ENCODE results near the gene KRT8.

Gene KRT8

DNA sequence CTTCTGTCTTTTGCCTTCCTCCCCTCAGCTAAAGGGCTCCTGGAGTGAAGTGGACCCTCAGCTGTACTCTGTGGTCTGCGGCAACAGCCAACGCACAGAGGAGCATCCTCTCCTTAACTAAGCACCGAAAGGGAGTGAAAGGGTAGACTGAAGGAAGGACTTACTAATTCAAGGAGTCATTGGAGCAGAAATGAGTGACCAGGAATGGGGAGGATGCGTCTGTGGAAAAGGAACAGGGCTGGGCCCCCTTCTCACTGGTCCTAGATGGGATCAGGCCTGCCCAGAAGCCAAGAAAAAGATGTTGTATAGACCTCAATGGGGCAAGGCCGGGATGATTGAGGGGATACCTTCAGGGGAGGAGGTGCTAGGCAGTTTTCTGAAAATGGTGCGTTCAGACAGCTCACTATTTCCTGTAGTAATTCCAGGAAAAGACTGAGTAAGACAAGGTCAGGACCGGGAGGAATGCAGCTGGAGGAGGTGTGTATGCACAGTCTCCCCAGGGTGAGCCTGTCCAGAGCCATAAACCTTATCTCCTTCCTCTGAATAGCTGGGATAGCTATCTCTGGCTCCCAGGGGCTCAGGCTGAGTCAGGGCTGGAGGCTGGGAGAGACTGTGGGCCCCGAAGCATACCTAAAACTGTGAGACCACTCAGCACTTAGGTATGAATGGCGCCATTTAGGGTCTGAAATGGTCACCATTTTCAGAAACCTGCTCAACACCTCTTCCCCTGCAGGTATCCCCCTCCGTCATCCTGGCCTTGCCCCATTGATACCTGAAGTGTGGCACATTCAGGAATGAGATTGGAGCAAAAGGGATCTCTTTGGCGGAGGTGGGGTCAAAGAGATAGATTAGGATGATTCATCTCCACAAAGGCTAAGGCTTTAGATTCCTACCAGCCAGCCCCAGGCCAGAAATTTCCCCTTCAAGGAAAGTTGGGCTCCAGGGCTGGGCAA, 20.2 kb upstream of the KRT8 start:
- H2AFZ ChIP-seq (ENCODE audit: low read length, unreplicated experiment), result peak overlapping the region; percentile 92
- H3K4me3 ChIP-seq (ENCODE audit: low read depth, low read length), result no peak overlapping the region
- H3K27ac ChIP-seq (ENCODE audit: low read depth, low read length), result peak overlapping the region; percentile 97
- H3K27me3 ChIP-seq (ENCODE audit: insufficient read depth, low read length), result no peaks in the 10 kb centered on the region
- no peaks in the 10 kb centered on the region for H3K79me2 ChIP-seq (ENCODE audit: control insufficient read depth, insufficient read depth, low read length, unreplicated experiment)
- H3K4me1 ChIP-seq (ENCODE audit: control insufficient read depth, insufficient read depth, low read length, unreplicated experiment), result peaks cover 48% of the 10 kb centered on the region
- no peaks in the 10 kb centered on the region for H3K36me3 ChIP-seq (ENCODE audit: insufficient read depth, low read length)

GRCh38 chr12:52921488-52922165, 16.8 kb upstream of the KRT8 start:
- Histone ChIP-seq H3K79me2 (ENCODE audit: control insufficient read depth, insufficient read depth, low read length, unreplicated experiment) (no peaks in the 10 kb centered on the region), H3K4me1 (ENCODE audit: control insufficient read depth, insufficient read depth, low read length, unreplicated experiment) (peaks cover 32% of the 10 kb centered on the region), H3K27ac (ENCODE audit: low read depth, low read length) (no peak overlapping the region), H3K36me3 (ENCODE audit: insufficient read depth, low read length) (no peaks in the 10 kb centered on the region), H3K27me3 (ENCODE audit: insufficient read depth, low read length) (no peaks in the 10 kb centered on the region), H3K4me3 (ENCODE audit: low read depth, low read length) (no peak overlapping the region), H2AFZ (ENCODE audit: low read length, unreplicated experiment) (no peak overlapping the region)

GRCh38 chr12:52920937-52921336, 16.1 kb upstream of the KRT8 start:
- no peaks in the 10 kb centered on the region for H3K27me3 ChIP-seq (ENCODE audit: insufficient read depth, low read length)
- no peaks in the 10 kb centered on the region for H3K79me2 ChIP-seq (ENCODE audit: control insufficient read depth, insufficient read depth, low read length, unreplicated experiment)
- no peaks in the 10 kb centered on the region for H3K36me3 ChIP-seq (ENCODE audit: insufficient read depth, low read length)
- H3K4me3 ChIP-seq (ENCODE audit: low read depth, low read length), result no peak overlapping the region
- no peak overlapping the region for H2AFZ ChIP-seq (ENCODE audit: low read length, unreplicated experiment)
- no peak overlapping the region for H3K27ac ChIP-seq (ENCODE audit: low read depth, low read length)
- H3K4me1 ChIP-seq (ENCODE audit: control insufficient read depth, insufficient read depth, low read length, unreplicated experiment), result peaks cover 25% of the 10 kb centered on the region

DNA sequence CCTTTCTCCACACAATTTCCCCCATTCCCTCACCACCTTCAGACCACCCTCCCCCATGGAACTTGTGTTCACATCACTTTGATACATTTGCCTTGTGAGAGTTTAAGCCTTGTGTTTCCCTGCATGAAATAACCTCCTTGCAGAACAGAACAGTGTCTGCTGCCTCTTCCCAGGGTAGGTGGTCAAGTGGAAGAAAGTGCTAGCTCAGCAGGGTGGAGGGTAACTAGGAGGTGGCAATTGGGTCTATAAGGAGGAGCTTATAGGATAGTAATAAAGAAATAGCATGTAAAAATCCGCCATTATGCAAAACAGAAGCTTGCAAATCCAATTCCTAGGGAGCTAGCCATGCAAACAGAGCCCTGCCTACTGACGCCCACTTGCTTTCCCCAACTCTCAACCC, 13.9 kb upstream of the KRT8 start:
- H3K79me2 ChIP-seq (ENCODE audit: control insufficient read depth, insufficient read depth, low read length, unreplicated experiment), result no peaks in the 10 kb centered on the region
- no peaks in the 10 kb centered on the region for H3K36me3 ChIP-seq (ENCODE audit: insufficient read depth, low read length)
- H3K27me3 ChIP-seq (ENCODE audit: insufficient read depth, low read length), result no peaks in the 10 kb centered on the region
- no peak overlapping the region for H2AFZ ChIP-seq (ENCODE audit: low read length, unreplicated experiment)
- no peak overlapping the region for H3K4me3 ChIP-seq (ENCODE audit: low read depth, low read length)
- no peak overlapping the region for H3K27ac ChIP-seq (ENCODE audit: low read depth, low read length)
- H3K4me1 ChIP-seq (ENCODE audit: control insufficient read depth, insufficient read depth, low read length, unreplicated experiment), result peaks cover 9% of the 10 kb centered on the region

DNA sequence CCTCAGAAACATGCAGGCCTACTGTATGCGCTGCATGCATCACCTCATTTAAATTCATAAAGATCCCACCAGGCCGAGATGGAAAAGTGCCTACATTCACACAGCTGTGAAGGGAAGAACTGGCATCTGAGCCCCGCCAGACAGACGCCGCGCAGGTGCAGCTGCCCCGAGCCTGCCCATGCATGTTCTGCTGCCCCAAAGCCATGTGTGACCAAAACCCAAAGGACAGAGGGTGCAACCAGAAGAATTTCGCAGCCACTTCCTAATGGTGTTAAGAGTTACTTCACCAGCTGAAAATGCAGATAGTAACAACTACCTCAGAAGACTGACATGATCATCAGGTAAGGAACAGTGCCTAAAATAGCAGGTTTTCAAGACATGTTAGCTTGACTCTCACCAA, 13.5 kb upstream of the KRT8 start:
- H2AFZ ChIP-seq (ENCODE audit: low read length, unreplicated experiment), result no peak overlapping the region
- H3K4me1 ChIP-seq (ENCODE audit: control insufficient read depth, insufficient read depth, low read length, unreplicated experiment), result peaks cover 9% of the 10 kb centered on the region
- no peaks in the 10 kb centered on the region for H3K79me2 ChIP-seq (ENCODE audit: control insufficient read depth, insufficient read depth, low read length, unreplicated experiment)
- no peak overlapping the region for H3K4me3 ChIP-seq (ENCODE audit: low read depth, low read length)
- H3K27me3 ChIP-seq (ENCODE audit: insufficient read depth, low read length), result no peaks in the 10 kb centered on the region
- H3K36me3 ChIP-seq (ENCODE audit: insufficient read depth, low read length), result no peaks in the 10 kb centered on the region
- H3K27ac ChIP-seq (ENCODE audit: low read depth, low read length), result no peak overlapping the region

DNA sequence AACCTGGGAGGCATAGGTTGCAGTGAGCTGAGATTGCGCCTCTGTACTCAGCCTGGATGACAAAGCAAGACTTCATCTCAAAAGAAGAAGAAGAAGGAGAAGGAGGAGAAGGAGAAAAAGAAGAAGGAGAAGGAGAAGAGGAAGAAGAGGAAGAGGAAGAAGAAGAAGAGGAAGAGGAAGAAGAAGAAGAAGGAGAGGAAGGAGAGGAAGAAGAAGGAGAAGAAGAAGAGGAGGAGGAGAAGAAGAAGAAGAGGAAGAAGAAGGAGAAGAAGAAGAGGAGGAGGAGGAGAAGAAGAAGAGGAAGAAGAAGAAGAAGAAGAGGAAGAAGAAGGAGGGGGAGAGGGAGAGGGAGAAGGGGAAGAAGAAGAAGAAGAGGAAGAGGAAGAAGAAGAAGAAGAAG, 12.9 kb upstream of the KRT8 start:
- H3K79me2 ChIP-seq (ENCODE audit: control insufficient read depth, insufficient read depth, low read length, unreplicated experiment), result no peaks in the 10 kb centered on the region
- H3K4me1 ChIP-seq (ENCODE audit: control insufficient read depth, insufficient read depth, low read length, unreplicated experiment), result peaks cover 7% of the 10 kb centered on the region
- H3K27me3 ChIP-seq (ENCODE audit: insufficient read depth, low read length), result no peaks in the 10 kb centered on the region
- no peaks in the 10 kb centered on the region for H3K36me3 ChIP-seq (ENCODE audit: insufficient read depth, low read length)
- H3K4me3 ChIP-seq (ENCODE audit: low read depth, low read length), result no peak overlapping the region
- no peak overlapping the region for H3K27ac ChIP-seq (ENCODE audit: low read depth, low read length)
- no peak overlapping the region for H2AFZ ChIP-seq (ENCODE audit: low read length, unreplicated experiment)

GRCh38 chr12:52916216-52916615, 11.3 kb upstream of the KRT8 start:
- H3K27me3 ChIP-seq (ENCODE audit: insufficient read depth, low read length), result no peaks in the 10 kb centered on the region
- no peak overlapping the region for H3K4me3 ChIP-seq (ENCODE audit: low read depth, low read length)
- H3K79me2 ChIP-seq (ENCODE audit: control insufficient read depth, insufficient read depth, low read length, unreplicated experiment), result no peaks in the 10 kb centered on the region
- no peaks in the 10 kb centered on the region for H3K36me3 ChIP-seq (ENCODE audit: insufficient read depth, low read length)
- H3K27ac ChIP-seq (ENCODE audit: low read depth, low read length), result no peak overlapping the region
- peaks cover 1% of the 10 kb centered on the region for H3K4me1 ChIP-seq (ENCODE audit: control insufficient read depth, insufficient read depth, low read length, unreplicated experiment)
- H2AFZ ChIP-seq (ENCODE audit: low read length, unreplicated experiment), result no peak overlapping the region

- Histone ChIP-seq H3K36me3 (ENCODE audit: insufficient read depth, low read length) (no peaks in the 10 kb centered on the region), H2AFZ (ENCODE audit: low read length, unreplicated experiment) (no peak overlapping the region), H3K27me3 (ENCODE audit: insufficient read depth, low read length) (no peaks in the 10 kb centered on the region), H3K4me3 (ENCODE audit: low read depth, low read length) (no peak overlapping the region), H3K27ac (ENCODE audit: low read depth, low read length) (no peak overlapping the region), H3K4me1 (ENCODE audit: control insufficient read depth, insufficient read depth, low read length, unreplicated experiment) (no peaks in the 10 kb centered on the region), H3K79me2 (ENCODE audit: control insufficient read depth, insufficient read depth, low read length, unreplicated experiment) (no peaks in the 10 kb centered on the region)
Measured at GRCh38 chr12:52915637-52916036, 10.8 kb upstream of the KRT8 start.

DNA sequence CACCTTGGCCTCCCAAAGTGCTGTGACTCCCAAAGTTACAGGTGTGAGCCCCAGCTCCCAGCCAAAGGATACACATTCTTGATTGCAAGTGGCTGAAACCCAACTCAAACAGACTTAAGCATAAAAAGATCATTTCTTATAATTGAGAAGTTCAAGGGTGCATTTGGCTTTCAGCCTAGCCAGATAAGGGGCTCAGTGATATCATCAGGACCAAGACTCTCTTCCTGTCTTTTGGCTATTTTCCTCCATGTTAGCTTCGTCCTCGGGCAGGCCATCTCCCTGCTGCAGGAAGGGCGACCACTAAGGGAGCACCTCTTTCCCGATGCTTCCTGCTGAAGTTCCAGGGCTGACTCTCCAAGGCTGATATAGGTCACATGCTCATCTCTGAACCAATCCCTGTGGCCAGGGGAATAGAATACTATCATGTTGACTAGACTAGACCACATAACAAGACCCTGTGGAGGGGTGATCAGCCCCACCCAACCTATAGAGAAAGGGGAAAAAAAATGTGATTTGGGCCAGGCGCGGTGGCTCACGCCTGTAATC, 9.8 kb upstream of the KRT8 start:
- Histone ChIP-seq H3K27ac (ENCODE audit: low read depth, low read length) (no peak overlapping the region), H3K27me3 (ENCODE audit: insufficient read depth, low read length) (no peaks in the 10 kb centered on the region), H3K36me3 (ENCODE audit: insufficient read depth, low read length) (no peaks in the 10 kb centered on the region), H3K79me2 (ENCODE audit: control insufficient read depth, insufficient read depth, low read length, unreplicated experiment) (no peaks in the 10 kb centered on the region), H2AFZ (ENCODE audit: low read length, unreplicated experiment) (no peak overlapping the region), H3K4me3 (ENCODE audit: low read depth, low read length) (no peak overlapping the region), H3K4me1 (ENCODE audit: control insufficient read depth, insufficient read depth, low read length, unreplicated experiment) (no peaks in the 10 kb centered on the region)

DNA sequence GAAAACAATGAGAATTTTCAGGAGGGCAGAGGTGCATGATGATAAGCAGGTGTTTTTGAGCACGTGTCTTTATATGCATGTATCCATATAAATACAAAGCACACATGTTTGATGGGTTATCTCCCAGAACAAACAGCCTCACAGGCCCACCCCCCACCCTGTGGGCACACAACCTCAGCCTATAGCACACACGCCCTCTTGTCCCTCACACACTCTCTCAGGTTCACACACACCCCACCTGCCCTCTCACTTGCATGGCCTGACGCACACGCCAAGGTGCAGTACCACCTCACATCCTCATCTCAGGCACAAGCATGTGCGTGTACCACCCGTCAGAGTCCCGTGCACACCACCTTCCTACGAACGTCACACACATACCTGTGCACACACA, 8.6 kb upstream of the KRT8 start:
- no peak overlapping the region for H3K4me3 ChIP-seq (ENCODE audit: low read depth, low read length)
- H2AFZ ChIP-seq (ENCODE audit: low read length, unreplicated experiment), result no peak overlapping the region
- H3K4me1 ChIP-seq (ENCODE audit: control insufficient read depth, insufficient read depth, low read length, unreplicated experiment), result peaks cover 1% of the 10 kb centered on the region
- no peaks in the 10 kb centered on the region for H3K79me2 ChIP-seq (ENCODE audit: control insufficient read depth, insufficient read depth, low read length, unreplicated experiment)
- H3K36me3 ChIP-seq (ENCODE audit: insufficient read depth, low read length), result no peaks in the 10 kb centered on the region
- no peak overlapping the region for H3K27ac ChIP-seq (ENCODE audit: low read depth, low read length)
- H3K27me3 ChIP-seq (ENCODE audit: insufficient read depth, low read length), result no peaks in the 10 kb centered on the region
